Caco-2 (cell line): ENCODE measurements around the gene BRIP1. TPM values are rescaled to one million over a fixed set of nuclear protein-coding genes. Genes with fewer than 3 reads are reported as not detected.
A peak's percentile ranks its signal among the peaks of the same experiment; 100 is the strongest.

Source experiments
- BruUV-seq: library from RNA; stranded (reverse); fragments of 400-500 nt; replicated peaks from 2 replicates; lab custom pipeline; 2021; lab: Mats Ljungman, UMichigan
- CTCF ChIA-PET: fragments of 300-600 bp; sonication (Branson Sonifier 250); formaldehyde crosslinking; loops from one replicate; lab custom pipeline; 2022; ENCODE audit warnings: antibody characterized with exemption; lab: Charles Lee
- POLR2A ChIA-PET: fragments of 300-600 bp; sonication (Branson Sonifier 250); formaldehyde crosslinking; loops from one replicate; lab custom pipeline; 2022; ENCODE audit warnings: antibody characterized with exemption; lab: Charles Lee
- DNase-seq, 2 experiments: peaks; one replicate each; pipeline versions ENCODE4 v3.0.0 to v3.0.0-alpha.2; 2020 to 2022
- H3K27me3 ChIP-seq: replicated peaks from 2 replicates; pipeline ENCODE4 v1.6.0; 2011; ENCODE audit warnings: low read length; ENCODE audit not compliant: control insufficient read depth, insufficient read depth
- H3K36me3 ChIP-seq: 2 replicates; pipeline ENCODE4 v1.5.1; 2011; ENCODE audit warnings: low read length; ENCODE audit not compliant: control insufficient read depth, insufficient read depth
- H3K4me1 ChIP-seq: fragments of 250-450 bp; sonication (Bioruptor Pico); 2 replicates; pipeline ENCODE4 v1.5.1; 2020; ENCODE audit warnings: mild to moderate bottlenecking
- H3K4me3 ChIP-seq: 2 replicates; pipeline ENCODE4 v1.5.1; 2011; ENCODE audit warnings: low read depth, mild to moderate bottlenecking, control low read depth, low read length
- H3K9me3 ChIP-seq: fragments of 250-450 bp; sonication (Bioruptor Pico); 2 replicates; pipeline ENCODE4 v1.5.1; 2020; ENCODE audit warnings: mild to moderate bottlenecking, moderate library complexity
- H3K27ac Mint-ChIP-seq: one replicate; pipeline ENCODE4 v1.8.0; 2022; ENCODE audit warnings: mixed read lengths; ENCODE audit not compliant: unreplicated experiment
- H3K27me3 Mint-ChIP-seq: one replicate; pipeline ENCODE4 v1.8.0; 2022; ENCODE audit warnings: mixed read lengths; ENCODE audit not compliant: insufficient read depth, unreplicated experiment
- H3K36me3 Mint-ChIP-seq: one replicate; pipeline ENCODE4 v1.8.0; 2022; ENCODE audit warnings: mild to moderate bottlenecking, mixed read lengths; ENCODE audit not compliant: insufficient read depth, unreplicated experiment
- H3K4me1 Mint-ChIP-seq: one replicate; pipeline ENCODE4 v1.8.0; 2022; ENCODE audit warnings: low read depth, mixed read lengths; ENCODE audit not compliant: unreplicated experiment
- H3K4me3 Mint-ChIP-seq: one replicate; pipeline ENCODE4 v1.8.0; 2022; ENCODE audit warnings: mild to moderate bottlenecking, moderate library complexity, mixed read lengths; ENCODE audit not compliant: unreplicated experiment
- H3K9me3 Mint-ChIP-seq: one replicate; pipeline ENCODE4 v1.8.0; 2022; ENCODE audit warnings: mixed read lengths; ENCODE audit not compliant: unreplicated experiment
- CTCF ChIP-seq, 2 experiments: fragments of 200-600 bp in 1 of 2; IDR thresholded peaks; 1 replicate in 1 of 2; 2 replicates in 1 of 2; pipeline versions ENCODE4 v1.5.1 to v1.8.0; 2011 to 2022; ENCODE audit warnings: antibody characterized with exemption in 1 of 2, control low read depth in 1 of 2, inconsistent platforms in 1 of 2, low read depth in 1 of 2, low read length in 1 of 2, mild to moderate bottlenecking in 1 of 2, moderate library complexity in 1 of 2; ENCODE audit not compliant: insufficient read depth in 1 of 2, severe bottlenecking in 1 of 2, unreplicated experiment in 1 of 2
- intact Hi-C: fragments of 100-400 bp; cut with micrococcal nuclease; formaldehyde crosslinking; loops from one replicate; pipeline ENCODE4 v1.10.0; 2022; ENCODE audit not compliant: unreplicated experiment
- total RNA-seq: library from RNA; stranded (reverse); gene quantifications from 2 replicates; pipeline ENCODE4 v1.2.3, GENCODE V29; 2022

BRIP1 gene
- total RNA-seq, 1 experiment from 2014 or later: 18.3 TPM

- H3K36me3 Mint-ChIP-seq: no peaks in the 10 kb centered on the region
- H3K4me3 ChIP-seq: no peak overlapping the region
- no peaks in the 10 kb centered on the region for H3K27me3 ChIP-seq
- POLR2A ChIA-PET: no interaction called here
- no peaks in the 10 kb centered on the region for H3K4me1 Mint-ChIP-seq
- no TSS peak for BruUV-seq
- DNase-seq: no peak
- TF ChIP-seq CTCF (IDR thresholded peaks at IDR 0.05; ENCODE audit: insufficient read depth in 1 of 2, low read depth in 1 of 2, low read length in 1 of 2, severe bottlenecking in 1 of 2, unreplicated experiment in 1 of 2): no peak
- H3K4me3 Mint-ChIP-seq: no peak overlapping the region
- H3K9me3 ChIP-seq: no peaks in the 10 kb centered on the region
- intact Hi-C loops: loop anchor here (5.0 kb wide), 1 partner anchor 289 kb away; the partner anchor contains the start of gene INTS2
- no peaks in the 10 kb centered on the region for H3K36me3 ChIP-seq
- H3K27ac Mint-ChIP-seq: no peak overlapping the region
- H3K27me3 Mint-ChIP-seq: peaks cover 21% of the 10 kb centered on the region
- CTCF ChIA-PET: interaction anchor here (0.6 kb wide), 1 partner anchor 453 kb away, joined by 3 read pairs; no protein-coding TSS in a partner anchor
- no peaks in the 10 kb centered on the region for H3K9me3 Mint-ChIP-seq
- H3K4me1 ChIP-seq: no peaks in the 10 kb centered on the region
These were observed 225.2 kb downstream of the BRIP1 start for GRCh38 chr17:61638087-61638486.

GRCh38 chr17:61635913-61636432 lies 227.4 kb downstream of the BRIP1 start:
- peak; percentile 55 to 67 for DNase-seq
- Mint-ChIP-seq H3K4me3 (no peak overlapping the region), H3K27ac (no peak overlapping the region), H3K9me3 (no peaks in the 10 kb centered on the region), H3K4me1 (no peaks in the 10 kb centered on the region), H3K36me3 (no peaks in the 10 kb centered on the region), H3K27me3 (peaks cover 29% of the 10 kb centered on the region)
- ChIA-PET CTCF (interaction anchor here (0.6 to 1.7 kb wide), 3 partner anchors 15 to 473 kb away, joined by 3 to 7 read pairs (median 5); no protein-coding TSS in a partner anchor), POLR2A (no interaction called here)
- Histone ChIP-seq H3K4me1 (no peaks in the 10 kb centered on the region), H3K27me3 (no peaks in the 10 kb centered on the region), H3K9me3 (no peaks in the 10 kb centered on the region), H3K4me3 (no peak overlapping the region), H3K36me3 (no peaks in the 10 kb centered on the region)
- intact Hi-C loops: loop anchor here (1.0 to 5.0 kb wide), 5 partner anchors 201 to 473 kb away; partner anchors contain the start of gene INTS2
- peak; percentile 82 to 86 for TF ChIP-seq CTCF (IDR thresholded peaks at IDR 0.05; ENCODE audit: insufficient read depth in 1 of 2, low read depth in 1 of 2, low read length in 1 of 2, severe bottlenecking in 1 of 2, unreplicated experiment in 1 of 2)
- BruUV-seq: no TSS peak

GRCh38 chr17:61634942-61635538 lies 228.3 kb downstream of the BRIP1 start:
- H3K4me1 ChIP-seq: no peaks in the 10 kb centered on the region
- BruUV-seq: no TSS peak
- DNase-seq: no peak
- no peaks in the 10 kb centered on the region for H3K36me3 ChIP-seq
- H3K27me3 ChIP-seq: no peaks in the 10 kb centered on the region
- Mint-ChIP-seq H3K9me3 (no peaks in the 10 kb centered on the region), H3K27ac (no peak overlapping the region), H3K27me3 (peaks cover 31% of the 10 kb centered on the region), H3K4me3 (no peak overlapping the region), H3K4me1 (no peaks in the 10 kb centered on the region), H3K36me3 (no peaks in the 10 kb centered on the region)
- intact Hi-C loops: loop anchor here (5.0 kb wide), 1 partner anchor 292 kb away; the partner anchor contains the start of gene INTS2
- no peak for TF ChIP-seq CTCF (IDR thresholded peaks at IDR 0.05; ENCODE audit: insufficient read depth in 1 of 2, low read depth in 1 of 2, low read length in 1 of 2, severe bottlenecking in 1 of 2, unreplicated experiment in 1 of 2)
- ChIA-PET CTCF (interaction anchor here (1.7 kb wide), 1 partner anchor 474 kb away, joined by 7 read pairs; no protein-coding TSS in a partner anchor), POLR2A (no interaction called here)
- no peak overlapping the region for H3K4me3 ChIP-seq
- H3K9me3 ChIP-seq: no peaks in the 10 kb centered on the region
